WERI-Rb-1 (cell line): Measurements from ENCODE around the gene MGST3.
"Not testable (repeated sequence)": the region's sequence is repeated elsewhere in the genome, so short reads cannot be mapped to it uniquely, and the experiment has no call there.

ENCODE experiments used
- DNase-seq: peaks from one replicate; pipeline ENCODE4 v3.0.0-alpha.2; 2020
- H3K27ac ChIP-seq: fragments of 250-450 bp; sonication (Bioruptor Pico); 2 replicates; pipeline ENCODE4 v1.5.1; 2020; ENCODE audit warnings: mild to moderate bottlenecking, moderate library complexity
- H3K27me3 ChIP-seq: fragments of 250-450 bp; sonication (Bioruptor Pico); 2 replicates; pipeline ENCODE4 v1.5.1; 2021; ENCODE audit warnings: mild to moderate bottlenecking, low read depth, moderate library complexity; ENCODE audit not compliant: insufficient read depth, severe bottlenecking
- H3K36me3 ChIP-seq: fragments of 250-450 bp; sonication (Bioruptor Pico); 2 replicates; pipeline ENCODE4 v1.5.1; 2020; ENCODE audit warnings: mild to moderate bottlenecking, moderate library complexity
- H3K4me3 ChIP-seq: 2 replicates; pipeline ENCODE4 v1.5.1; 2011; ENCODE audit warnings: low read depth, mild to moderate bottlenecking, control low read depth, low read length
- H3K9me3 ChIP-seq: fragments of 250-450 bp; sonication (Bioruptor Pico); 2 replicates; pipeline ENCODE4 v1.5.1; 2021; ENCODE audit warnings: mild to moderate bottlenecking, moderate library complexity; ENCODE audit not compliant: severe bottlenecking
- CTCF ChIP-seq: IDR thresholded peaks from 2 replicates; pipeline ENCODE4 v1.5.1; 2011; ENCODE audit warnings: low read depth, mild to moderate bottlenecking, control low read depth, inconsistent platforms, low read length

The MGST3 gene

GRCh38 chr1:165647517-165647916, 16.5 kb downstream of the MGST3 start:
- Histone ChIP-seq H3K27me3 (no peaks in the 10 kb centered on the region), H3K36me3 (peaks cover 17% of the 10 kb centered on the region), H3K27ac (no peak overlapping the region), H3K9me3 (no peaks in the 10 kb centered on the region), H3K4me3 (no peak overlapping the region)
- DNase-seq: no peak
- no peak for TF ChIP-seq CTCF

- no peak for DNase-seq
- Histone ChIP-seq H3K36me3 (peaks cover 17% of the 10 kb centered on the region), H3K4me3 (no peak overlapping the region), H3K9me3 (no peaks in the 10 kb centered on the region), H3K27me3 (no peaks in the 10 kb centered on the region), H3K27ac (no peak overlapping the region)
- TF ChIP-seq CTCF: no peak
Measured at GRCh38 chr1:165647970-165648369, 16.9 kb downstream of the MGST3 start.

GRCh38 chr1:165648919-165649572, 18.0 kb downstream of the MGST3 start:
- Histone ChIP-seq H3K4me3 (no peak overlapping the region), H3K36me3 (peaks cover 23% of the 10 kb centered on the region), H3K9me3 (no peaks in the 10 kb centered on the region), H3K27ac (no peak overlapping the region), H3K27me3 (no peaks in the 10 kb centered on the region)
- no peak for DNase-seq
- TF ChIP-seq CTCF: no peak

GRCh38 chr1:165650981-165651625, 20.1 kb downstream of the MGST3 start:
- no peak for DNase-seq
- Histone ChIP-seq H3K9me3 (no peaks in the 10 kb centered on the region), H3K4me3 (no peak overlapping the region), H3K27ac (no peak overlapping the region), H3K27me3 (no peaks in the 10 kb centered on the region), H3K36me3 (peaks cover 30% of the 10 kb centered on the region)
- no peak for TF ChIP-seq CTCF

GRCh38 chr1:165658766-165659580, 27.9 kb downstream of the MGST3 start:
- DNase-seq, H3K9me3 ChIP-seq, H3K27me3 ChIP-seq, H3K4me3 ChIP-seq, H3K27ac ChIP-seq: not testable (repeated sequence)
- peaks cover 38% of the 10 kb centered on the region for H3K36me3 ChIP-seq

GRCh38 chr1:165659581-165659895, 28.5 kb downstream of the MGST3 start:
- no peak overlapping the region for H3K4me3 ChIP-seq
- no peak overlapping the region for H3K27ac ChIP-seq
- H3K27me3 ChIP-seq: no peaks in the 10 kb centered on the region
- no peak for TF ChIP-seq CTCF
- H3K9me3 ChIP-seq: no peaks in the 10 kb centered on the region
- H3K36me3 ChIP-seq: peaks cover 38% of the 10 kb centered on the region
- DNase-seq: no peak
